Embryonic facial prominence (tissue), 1 donor: ENCODE results near the gene SLC38A3.
A peak's percentile ranks its signal among the peaks of the same experiment; 100 is the strongest.

ENCODE experiments used
- DNase-seq: peaks from one replicate; pipeline ENCODE4 v3.0.0-alpha.2; 2016; ENCODE audit errors: extremely low spot score

Gene SLC38A3

DNA sequence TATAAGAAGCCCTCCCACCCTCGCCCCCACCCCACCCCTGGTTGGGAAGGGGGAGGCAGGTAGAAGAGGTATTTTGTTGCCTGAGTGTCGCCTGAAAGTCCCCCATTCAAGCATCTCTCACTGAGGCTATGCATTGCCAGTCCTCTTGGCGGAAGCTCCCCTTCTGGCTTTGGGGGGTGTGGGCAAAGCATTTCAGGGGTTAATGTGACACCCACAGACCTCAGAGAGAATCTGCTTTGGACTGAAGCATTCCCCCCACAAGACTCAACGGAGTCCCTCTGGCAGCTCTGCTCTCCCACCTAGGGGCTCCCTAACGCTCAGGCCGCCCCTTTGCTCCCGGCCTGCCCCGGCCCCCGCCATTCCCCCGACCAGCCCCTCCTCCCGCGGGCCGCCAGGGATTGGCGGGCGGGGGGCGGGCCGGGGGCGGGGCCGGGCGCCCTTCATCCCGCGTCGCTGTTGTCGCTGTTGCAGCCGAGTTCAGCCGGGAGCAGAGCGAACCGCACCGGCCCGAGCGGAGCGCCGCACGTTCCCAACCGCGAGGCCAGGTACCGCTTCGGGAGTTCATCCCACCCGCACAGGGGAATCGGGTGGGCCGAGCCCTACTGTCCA, at the start of gene SLC38A3:
TSS of gene SLC38A3 (plus strand) at position 468 of the 609 bp plus-strand sequence. CDS start 8,929 bp downstream, outside the sequence.
- no peak for DNase-seq

DNA sequence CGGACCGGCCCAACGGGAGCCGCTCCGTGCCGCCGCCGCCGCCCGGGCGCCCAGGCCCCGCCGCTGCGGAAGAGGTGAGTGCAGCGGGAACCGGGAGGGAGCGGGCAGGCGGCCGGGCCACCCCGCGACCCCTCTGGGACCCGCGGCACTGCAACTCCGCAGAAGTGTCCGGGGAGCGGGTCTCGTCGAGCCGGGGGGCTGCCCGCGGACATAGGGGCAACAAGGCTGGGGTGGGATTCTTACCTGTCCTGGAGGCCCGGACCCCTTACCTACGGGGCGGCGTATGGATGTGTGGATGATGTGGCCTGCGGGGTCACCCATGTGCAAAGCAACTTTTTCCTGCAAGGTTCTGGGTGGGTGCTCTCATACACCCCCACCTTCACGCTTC, 49.6 kb upstream of the SLC38A3 start:
- no peak for DNase-seq

DNA sequence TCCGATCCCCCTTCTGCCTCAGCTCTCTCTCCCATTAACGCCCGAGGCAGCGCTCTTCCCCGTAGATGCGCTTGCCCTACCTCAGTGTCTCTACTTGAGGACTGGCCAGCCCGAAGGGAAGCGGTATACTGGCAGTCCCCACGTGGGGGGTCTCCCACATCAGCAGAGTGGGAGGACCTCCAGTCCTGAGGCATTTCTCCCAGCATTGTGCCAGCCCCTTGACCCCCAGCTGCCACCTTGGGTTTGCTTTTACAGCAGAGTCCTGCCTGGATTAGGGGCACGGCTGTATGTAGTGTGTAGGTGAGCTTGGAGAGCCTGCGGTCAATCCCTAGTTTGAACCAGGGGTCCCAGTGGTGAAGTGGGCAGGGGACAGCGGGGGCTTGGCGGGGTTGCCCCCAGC, 49.2 kb upstream of the SLC38A3 start:
- DNase-seq = no peak

DNA sequence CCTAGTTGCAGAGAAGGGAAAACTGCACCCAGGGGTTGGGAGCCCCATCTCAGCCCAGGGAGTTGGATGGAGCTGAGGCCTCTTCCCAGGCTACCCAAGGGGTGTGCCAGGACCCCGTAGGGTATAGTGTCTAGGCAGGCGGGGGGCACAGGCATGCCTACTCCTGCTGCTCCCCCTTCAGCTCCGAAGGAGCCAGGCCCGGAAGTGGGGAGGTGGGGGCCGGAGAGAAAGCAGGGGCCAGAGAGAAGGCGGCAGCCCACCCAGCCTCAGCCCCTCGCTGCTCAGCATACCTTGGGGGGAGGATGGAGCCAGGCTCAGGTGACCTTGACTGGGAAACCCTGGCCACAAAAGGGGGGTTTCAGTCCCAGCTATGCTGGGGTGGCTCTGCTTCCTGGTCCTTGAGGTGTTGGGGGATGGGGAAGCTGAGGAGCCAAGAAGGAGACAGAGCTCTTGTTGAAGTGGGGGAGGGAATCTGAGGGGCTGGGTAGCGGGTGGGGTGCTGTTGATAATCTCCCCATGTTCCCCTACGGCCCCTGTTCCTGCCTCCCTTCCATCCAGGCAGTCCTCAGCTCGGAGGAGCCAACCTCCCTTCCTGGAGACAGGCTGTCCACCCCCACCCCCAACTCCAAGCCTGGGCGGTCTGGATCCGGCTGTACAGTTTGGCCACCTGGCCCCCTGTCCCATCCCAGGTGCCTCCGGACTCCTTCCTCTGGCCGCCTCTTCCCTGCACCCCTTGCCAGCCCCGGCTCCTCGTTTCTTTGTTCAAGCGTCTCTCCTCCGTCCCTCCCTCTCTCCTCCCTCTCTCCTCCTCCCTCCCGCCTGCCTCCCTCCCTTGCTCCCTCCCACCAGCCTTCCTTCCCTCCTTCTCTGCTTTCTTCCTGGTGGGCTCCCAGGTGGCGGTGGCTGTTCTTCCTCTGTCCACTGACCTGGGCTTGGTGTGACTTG, 48.2 kb upstream of the SLC38A3 start:
- DNase-seq = peak; percentile 52

DNA sequence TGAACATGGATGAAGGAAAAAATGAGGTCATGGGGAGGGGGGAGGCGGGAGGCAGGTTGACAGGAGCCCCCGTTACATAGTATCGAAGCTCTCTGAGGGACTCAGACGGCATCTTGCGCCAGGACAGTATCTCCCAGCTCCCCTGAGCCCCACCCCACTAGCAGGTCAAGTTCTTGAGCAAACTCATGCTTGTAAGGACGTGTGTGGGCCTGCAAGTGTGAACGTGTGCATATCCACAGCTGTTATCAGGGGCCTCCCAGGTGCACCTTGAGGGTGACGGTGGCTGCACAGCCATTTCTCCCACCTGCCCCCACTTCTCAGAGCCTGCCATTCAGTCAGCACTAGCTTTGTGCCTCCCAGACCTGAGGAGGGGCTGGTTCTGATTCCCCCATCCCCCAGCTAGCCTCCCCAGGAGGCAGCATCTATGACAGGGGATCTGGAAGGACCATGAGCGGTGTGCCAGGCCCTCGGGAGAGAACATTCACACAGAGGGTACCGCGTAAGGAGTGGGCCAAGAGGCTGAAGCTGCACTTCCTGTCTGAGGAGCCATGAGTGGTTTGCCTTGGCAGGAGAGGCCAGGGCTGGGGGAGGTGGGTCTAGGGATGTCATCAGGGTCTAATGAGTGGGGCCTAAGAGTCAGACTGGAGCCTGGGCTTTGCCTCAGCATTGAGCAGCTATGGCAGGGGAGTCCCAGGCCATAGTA, 47.1 kb upstream of the SLC38A3 start:
- DNase-seq = no peak

DNA sequence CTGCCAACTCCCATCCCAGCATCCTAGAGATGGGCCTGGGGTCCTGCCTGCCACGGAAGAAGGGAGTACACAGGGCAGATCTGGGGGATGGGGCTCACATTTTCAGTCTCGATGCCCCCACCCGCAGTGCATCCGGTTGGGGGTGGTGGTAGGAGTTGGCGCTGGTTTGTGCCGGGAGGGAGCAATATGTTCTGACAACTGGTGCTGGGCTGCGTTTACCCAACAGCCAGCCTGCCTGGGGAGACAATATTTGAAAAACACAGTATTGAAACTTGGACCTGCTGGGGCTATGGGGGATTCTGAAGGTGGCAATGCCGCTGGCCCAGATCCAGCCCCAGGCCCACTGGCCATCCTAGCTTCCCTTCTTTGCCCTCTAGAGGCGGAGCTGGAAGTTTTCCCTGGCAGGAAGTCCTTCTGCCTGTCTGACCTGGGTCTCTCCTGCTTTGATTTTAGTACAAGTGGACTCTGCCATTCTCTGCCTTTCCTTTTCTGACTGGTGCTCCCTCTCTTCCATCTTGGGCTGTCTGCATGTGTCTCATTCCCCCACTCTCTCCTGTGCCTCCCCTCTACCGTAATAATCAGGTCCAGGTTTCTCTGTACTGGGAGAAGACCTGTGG, 46.4 kb upstream of the SLC38A3 start:
- no peak for DNase-seq

DNA sequence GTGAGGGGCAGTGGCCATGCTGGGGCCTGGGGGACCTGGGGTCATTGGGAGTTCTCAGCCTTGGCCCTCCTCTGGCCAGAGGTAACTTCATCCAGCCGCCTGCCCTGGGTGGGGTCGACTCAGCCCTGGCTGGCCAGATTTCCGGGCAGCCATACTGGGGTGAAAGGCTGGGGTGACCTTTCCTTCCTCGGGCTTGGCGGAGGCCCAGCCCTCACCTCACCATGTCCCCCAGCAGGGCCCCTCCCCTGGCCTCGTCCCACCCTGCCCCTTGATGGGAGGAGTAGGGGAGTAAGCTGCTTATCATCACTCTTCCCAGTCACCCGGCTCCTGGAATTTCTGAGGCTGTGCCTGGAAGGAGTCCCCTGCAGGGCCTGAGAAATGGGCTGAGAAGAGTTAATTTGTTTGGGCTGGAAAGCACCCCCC, 44.5 kb upstream of the SLC38A3 start:
- DNase-seq = no peak

DNA sequence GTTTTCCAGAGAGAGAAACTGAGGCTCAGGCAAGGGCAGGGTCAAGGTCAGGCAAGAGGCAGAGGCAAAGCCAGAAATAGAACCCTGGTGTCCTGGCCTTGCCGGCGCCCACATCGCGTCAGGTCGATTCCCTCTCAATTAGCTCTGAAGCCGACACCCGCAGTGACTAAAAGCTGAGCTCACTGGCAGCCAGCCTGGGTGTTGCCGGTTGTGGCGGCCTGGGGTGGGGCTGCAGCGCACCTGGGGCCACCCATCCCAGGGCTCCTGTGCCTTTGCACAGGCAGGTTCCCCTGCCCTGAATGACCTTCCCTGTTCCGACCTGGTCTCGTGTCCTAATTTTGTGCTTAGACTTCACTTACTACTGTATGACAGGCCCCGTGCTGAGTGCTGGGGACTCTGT, 43.8 kb upstream of the SLC38A3 start:
- no peak for DNase-seq

DNA sequence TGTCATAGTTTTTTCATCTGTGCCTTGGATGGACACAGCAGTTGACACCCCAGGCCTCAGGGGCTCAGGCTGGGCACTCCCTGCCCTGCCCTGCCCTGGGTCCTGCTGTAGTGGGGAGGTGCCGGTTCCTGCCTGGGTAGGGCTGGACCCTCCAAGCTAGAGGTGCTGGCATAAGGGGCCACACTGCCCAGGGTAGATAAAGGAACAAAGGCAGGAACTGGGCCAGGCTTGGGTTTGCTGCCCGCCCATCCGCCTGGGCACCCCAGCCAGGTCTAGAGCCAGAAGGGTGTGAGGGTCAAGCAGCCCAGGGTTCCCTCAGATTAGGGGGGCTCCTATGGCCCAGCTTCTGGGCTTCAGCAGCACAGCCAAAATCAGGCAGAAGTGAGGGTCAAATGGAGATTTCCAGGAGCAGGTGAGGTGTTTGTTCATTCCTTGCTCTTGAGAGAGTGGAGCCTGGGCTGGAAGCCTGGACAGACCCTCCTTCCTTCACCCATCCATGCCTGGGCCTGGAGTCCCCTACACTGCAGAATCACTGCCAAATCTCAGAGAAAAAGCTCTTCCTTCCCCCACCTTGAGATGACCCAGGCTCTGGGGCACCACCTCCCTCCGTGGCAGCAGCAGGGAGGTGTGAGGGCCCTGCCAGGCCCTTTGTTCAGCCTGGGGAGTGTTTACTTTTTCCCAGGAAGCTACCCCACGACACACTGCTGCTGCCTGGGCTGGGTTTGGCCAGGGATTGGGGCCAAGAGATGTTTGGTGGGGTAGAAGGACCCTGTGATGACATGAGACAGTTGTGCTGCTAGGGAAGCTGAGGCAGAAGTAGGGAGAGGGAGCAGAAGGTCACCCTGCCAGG, 42.8 kb upstream of the SLC38A3 start:
- DNase-seq = no peak

DNA sequence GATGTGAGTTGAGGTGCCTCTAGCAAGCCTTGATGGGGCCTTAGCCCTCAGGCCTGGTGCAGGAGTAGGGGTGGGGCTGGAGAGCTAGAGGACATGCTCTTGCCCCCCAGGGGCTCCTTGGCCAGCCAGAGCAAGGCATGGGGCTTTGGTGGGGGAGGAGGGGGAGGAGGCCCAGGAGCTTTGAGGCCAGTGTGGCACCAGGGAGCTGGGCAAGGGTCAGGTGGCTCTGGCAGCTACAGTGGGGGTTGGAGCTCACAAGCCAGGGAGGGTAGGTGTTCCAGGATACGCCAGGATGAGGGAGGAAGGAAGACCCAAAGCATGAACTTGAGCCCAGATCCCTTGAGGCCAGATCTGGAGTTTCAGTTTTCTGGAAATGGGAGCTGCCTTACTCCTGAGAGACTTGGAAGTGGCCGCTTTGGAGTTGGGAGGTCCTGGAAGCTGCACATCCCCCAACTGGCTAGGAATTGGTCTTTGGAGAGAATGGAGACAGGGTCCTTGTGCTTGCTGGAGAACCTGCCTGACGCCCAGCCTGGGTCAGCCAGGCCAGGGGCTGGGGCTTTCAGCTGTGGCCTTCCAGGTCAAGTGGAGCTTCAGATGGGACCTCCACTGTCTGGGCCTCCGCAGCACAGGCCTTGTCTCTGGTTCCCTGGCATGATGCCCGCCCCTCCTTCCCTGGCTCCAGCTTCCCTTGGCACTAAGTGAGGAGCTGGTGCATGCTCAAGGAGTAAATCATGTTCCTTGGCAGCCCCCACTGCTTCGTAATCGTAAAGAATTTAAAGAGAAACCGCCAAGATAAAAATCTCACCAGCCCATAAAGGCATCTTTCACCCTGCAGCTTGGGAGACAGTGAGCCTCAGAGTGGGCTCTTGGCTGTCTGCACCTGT, 41.3 kb upstream of the SLC38A3 start:
- DNase-seq = no peak

DNA sequence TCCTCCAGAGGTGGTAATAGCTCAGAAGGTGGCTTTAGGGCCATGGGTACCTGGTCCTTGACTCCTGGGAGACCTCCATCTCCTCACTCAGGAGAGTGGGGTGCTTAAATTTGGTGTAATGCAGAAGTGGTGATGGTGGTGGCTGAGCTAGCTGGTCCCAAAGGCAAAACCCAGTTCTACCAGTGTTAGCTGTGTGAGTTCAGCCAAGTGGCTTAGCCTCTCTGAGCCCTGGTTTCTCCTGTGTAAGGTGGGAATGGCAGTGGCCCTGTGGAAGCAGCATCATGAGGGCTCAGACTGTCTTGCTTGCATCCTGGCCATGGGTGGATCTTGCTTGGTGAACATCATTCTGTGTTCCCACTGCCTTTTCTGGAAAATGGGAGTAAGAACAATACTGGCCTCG, 40.6 kb upstream of the SLC38A3 start:
- no peak for DNase-seq

DNA sequence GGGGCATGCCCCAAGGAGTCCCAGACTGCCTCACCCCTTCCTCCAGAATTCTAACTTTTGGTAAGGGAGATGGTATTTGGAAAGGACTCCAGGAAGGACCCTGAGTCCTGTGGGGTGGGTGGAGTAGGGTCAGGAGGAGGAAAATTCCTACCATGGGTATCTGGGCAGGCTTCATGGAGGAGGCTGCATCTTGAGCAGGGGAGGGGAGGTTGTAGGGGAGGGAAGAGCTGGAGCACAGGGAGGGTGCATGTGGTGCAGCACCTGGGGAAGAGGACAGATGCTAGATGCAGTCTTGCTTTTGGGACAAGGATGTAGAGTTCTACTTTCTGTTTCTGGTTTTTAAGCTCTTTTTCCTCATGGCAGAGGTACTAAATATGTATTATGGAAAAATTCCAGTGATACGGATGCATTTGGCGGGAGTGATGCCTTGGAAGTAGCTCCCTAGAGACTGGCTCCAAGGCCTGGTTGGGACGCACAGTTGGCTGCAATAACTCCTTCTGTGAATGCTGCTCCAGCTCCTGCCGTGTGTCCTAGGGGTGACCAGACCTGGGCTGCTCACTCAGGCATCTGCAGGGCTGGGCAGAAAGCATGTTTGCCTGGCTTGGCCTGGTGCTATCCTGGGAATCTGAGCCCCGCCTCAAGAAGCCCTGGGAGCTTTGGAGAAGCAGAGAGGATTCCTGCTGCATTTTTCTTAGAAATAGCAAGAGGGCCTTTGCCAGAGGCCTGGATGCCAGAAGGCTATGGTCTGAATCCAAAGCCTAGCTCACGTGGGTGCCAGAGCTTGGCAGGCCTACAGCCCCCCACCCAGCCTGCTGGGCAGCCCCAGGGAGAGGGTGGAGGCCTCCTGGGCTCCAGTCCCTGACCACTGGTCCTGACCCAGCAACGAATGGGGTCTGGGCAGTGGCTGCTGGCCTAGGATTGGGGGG, 39.8 kb upstream of the SLC38A3 start:
- DNase-seq = no peak

DNA sequence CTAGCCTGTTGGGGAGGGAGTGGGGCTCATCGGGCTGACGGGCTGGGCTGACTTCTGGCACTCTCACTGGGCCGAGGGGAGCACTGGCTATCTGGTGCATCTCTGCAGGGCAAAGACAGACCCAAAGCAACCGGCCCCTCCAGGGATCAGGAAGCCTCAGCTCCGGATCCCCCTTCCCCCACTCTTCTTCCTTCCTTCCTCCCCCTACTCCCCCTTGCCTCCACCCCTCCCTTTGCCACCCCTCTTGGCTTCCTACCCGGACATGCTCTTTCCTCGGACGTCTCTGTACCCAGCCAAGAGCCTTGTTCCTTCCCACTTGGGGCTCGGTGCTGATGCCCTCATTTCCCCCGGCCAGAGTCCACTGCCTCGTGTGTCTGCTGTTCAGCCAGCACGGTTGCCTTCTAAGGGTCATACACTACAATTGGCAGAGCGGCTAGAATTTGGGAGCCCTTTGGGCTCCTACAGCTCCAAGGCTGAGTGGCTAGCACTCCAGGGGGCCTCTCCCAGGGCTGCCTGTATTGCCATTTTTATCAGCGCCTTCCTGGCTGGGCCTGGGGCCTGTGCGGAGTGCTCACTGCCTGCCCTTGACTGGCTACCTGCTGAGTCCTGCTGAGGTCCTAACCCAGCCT, 39.0 kb upstream of the SLC38A3 start:
- no peak for DNase-seq

DNA sequence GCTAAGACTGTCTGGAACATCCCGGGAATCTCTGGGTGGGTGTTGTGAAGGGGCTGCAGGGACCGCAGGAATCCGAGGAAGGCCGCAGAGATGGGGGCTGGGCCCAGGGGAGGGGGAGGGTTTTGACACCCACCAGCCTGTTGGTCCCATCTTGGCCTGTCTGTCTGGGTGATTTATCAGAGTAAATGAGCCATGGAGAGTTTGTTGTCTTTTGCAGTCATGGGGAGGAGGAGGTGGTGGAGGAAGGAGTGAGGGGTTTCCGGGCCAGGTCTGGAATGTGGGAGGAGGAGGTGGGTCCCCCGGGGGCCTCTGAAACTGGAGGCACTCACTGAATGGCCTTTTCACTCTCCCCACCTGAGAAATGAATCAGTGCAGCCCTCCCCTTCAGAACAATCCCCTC, 38.5 kb upstream of the SLC38A3 start:
- DNase-seq = no peak

DNA sequence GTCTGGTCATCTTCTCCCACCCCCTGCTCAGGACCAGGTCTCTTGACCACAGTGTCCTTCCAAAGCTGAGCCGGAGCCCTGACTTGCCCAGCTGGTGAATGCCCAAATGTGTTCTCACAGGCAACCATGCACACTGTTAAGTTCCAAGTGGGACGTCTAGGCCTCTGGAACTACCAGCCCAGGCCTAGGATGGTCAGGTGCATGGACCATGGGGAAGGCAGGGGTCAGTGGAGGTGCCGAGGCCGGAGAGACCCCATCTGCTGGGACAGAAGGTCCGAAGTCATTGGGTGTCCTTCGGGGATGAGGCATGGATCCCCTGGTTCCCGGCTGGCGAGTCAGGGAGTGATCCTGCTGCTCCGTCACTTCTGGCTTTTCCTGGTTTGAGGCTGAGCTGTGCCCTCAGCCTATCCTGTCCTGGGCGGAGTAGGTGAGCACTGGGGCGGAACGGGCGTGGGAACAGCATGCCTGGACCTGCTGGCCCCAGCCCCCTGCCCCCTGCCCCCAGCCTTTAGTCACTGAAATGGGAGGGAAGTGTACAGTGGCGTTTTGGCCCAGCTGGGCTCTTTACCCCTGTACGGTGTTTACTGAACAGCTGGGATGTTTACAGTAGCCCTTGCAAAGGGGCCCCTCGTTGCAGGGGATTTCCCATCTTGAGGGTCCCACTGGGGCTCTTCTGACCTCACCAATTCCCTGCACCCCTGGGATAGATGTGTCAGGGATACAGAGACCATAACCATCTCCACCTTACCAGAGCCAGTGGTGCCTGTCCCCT, 37.8 kb upstream of the SLC38A3 start:
- DNase-seq = no peak

DNA sequence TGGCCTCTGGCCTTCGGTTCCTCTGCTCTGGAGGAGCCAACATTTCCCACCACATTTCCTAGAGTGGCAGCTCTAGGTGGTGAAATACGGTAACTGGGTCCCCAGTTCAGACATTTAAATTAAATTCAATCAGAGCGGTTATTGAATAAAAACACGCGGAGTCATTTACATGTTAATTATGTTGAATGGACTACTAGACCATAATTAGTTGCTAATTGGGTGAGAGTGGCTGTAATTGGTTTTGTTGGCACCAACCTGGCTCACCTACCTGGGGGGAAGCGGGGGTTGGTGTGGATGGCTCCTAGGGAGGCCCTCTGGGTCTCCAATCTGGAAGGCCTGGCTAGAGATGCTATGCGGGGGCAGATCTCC, 37.2 kb upstream of the SLC38A3 start:
- no peak for DNase-seq

DNA sequence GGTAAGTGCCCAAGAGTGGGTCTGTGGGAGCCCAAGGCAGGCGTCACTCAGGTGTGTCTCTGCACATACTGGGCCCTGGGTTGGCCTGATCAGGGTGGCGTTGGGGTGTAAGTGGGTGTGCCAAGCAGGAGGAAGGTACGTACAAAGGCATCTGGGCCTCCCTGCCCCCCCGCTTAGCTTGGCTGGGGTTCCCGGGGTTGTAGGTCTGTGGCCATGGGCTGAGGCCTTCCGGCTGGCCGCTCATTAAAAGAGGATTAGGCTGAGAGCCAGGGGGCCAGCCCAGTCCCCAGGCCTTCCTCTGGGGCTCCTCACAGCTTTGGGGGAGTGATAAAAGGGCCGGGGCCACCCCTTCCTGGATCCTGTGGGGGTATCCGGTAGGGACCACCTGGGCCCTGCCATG, 36.7 kb upstream of the SLC38A3 start:
- no peak for DNase-seq

DNA sequence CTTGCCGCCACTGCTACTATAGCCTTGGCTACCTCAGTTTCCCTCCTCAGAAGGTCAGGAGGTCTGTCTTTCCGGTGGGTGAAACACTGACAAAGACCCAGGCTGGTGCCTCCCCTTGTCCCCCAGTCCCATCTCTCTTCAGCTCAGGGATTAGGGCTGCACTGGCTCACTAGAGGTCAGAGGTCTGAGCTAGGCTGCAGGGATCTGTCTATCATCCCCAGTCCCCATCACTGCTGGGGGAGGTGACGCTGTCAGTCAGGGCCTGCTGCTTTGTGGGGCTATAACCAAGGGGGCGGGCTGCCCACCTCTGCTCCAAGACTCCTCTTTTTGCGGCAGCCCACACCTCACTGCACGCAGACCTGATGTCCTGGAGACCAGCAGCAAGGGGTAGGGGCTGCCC, 36.3 kb upstream of the SLC38A3 start:
- DNase-seq = no peak
